IMR-90 (cell line): Measurements from ENCODE around the gene GMEB1. TPM values are rescaled to one million over a fixed set of nuclear protein-coding genes. Genes with fewer than 3 reads are reported as not detected.

Experiments used
- ATAC-seq: fragments of 200-7000 bp; cut with Tn5 transposase; 2 replicates; pipeline ENCODE4 v1.9.1; 2020; ENCODE audit warnings: low read depth, mild to moderate bottlenecking, moderate library complexity
- BruUV-seq: library from RNA; stranded (reverse); fragments of 400-500 nt; replicated peaks from 2 replicates; lab custom pipeline; 2021; lab: Mats Ljungman, UMichigan
- CTCF ChIA-PET: fragments of 300-600 bp; formaldehyde crosslinking; extraction: SDS; loops from one replicate; lab custom pipeline; 2021; ENCODE audit warnings: antibody characterized with exemption; lab: Yijun Ruan, JAX
- POLR2A ChIA-PET: fragments of 300-600 bp; sonication (Branson Sonifier 250); formaldehyde crosslinking; loops from one replicate; lab custom pipeline; 2022; ENCODE audit warnings: antibody characterized with exemption; ENCODE audit not compliant: unreplicated experiment; lab: Charles Lee
- DNase-seq: peaks from one replicate; pipeline ENCODE4 v3.0.0; 2013
- H2AFZ ChIP-seq: replicated peaks from 2 replicates; pipeline ENCODE3; 2013; ENCODE audit warnings: low read length, mild to moderate bottlenecking; ENCODE audit not compliant: poor library complexity
- H2AK5ac ChIP-seq: 2 replicates; pipeline ENCODE4 v1.6.1; 2013; ENCODE audit warnings: low read depth, low read length, inconsistent platforms
- H2AK9ac ChIP-seq: replicated peaks from 2 replicates; pipeline ENCODE3; 2013; ENCODE audit warnings: mild to moderate bottlenecking, low read depth, low read length, moderate library complexity; ENCODE audit not compliant: poor library complexity
- H2BK120ac ChIP-seq: 2 replicates; pipeline ENCODE4 v1.6.1; 2013; ENCODE audit warnings: low read depth, low read length, inconsistent platforms
- H2BK15ac ChIP-seq: 3 replicates; pipeline ENCODE4 v1.6.1; 2013; ENCODE audit warnings: low read depth, low read length, inconsistent platforms
- H2BK20ac ChIP-seq: 2 replicates; pipeline ENCODE4 v1.6.1; 2013; ENCODE audit warnings: low read depth, mild to moderate bottlenecking, inconsistent platforms, low read length, moderate library complexity
- H2BK5ac ChIP-seq: 2 replicates; pipeline ENCODE4 v1.6.1; 2013; ENCODE audit warnings: mild to moderate bottlenecking, low read depth, low read length, inconsistent platforms; ENCODE audit not compliant: poor library complexity, severe bottlenecking
- H3K14ac ChIP-seq: replicated peaks from 2 replicates; pipeline ENCODE4 v1.6.1; 2013; ENCODE audit warnings: low read depth, low read length, inconsistent platforms
- H3K18ac ChIP-seq: 2 replicates; pipeline ENCODE4 v1.6.1; 2013; ENCODE audit warnings: low read depth, low read length, control low read depth
- H3K23ac ChIP-seq: 2 replicates; pipeline ENCODE4 v1.6.1; 2013; ENCODE audit warnings: low read depth, low read length, inconsistent platforms
- H3K27ac ChIP-seq: 2 replicates; pipeline ENCODE4 v1.5.1; 2013; ENCODE audit warnings: mild to moderate bottlenecking, control low read depth, low read length; ENCODE audit not compliant: insufficient read depth
- H3K27me3 ChIP-seq: 2 replicates; pipeline ENCODE4 v1.6.1; 2013; ENCODE audit warnings: low read length; ENCODE audit not compliant: control insufficient read depth, insufficient read depth
- H3K36me3 ChIP-seq: 2 replicates; pipeline ENCODE4 v1.6.1; 2013; ENCODE audit warnings: low read length, mixed read lengths; ENCODE audit not compliant: control insufficient read depth, insufficient read depth
- H3K4ac ChIP-seq: 2 replicates; pipeline ENCODE4 v1.6.1; 2013; ENCODE audit warnings: low read depth, low read length, inconsistent platforms
- H3K4me1 ChIP-seq: 2 replicates; pipeline ENCODE4 v1.6.1; 2013; ENCODE audit warnings: low read length, mixed read lengths; ENCODE audit not compliant: control insufficient read depth, insufficient read depth
- H3K4me2 ChIP-seq: 2 replicates; pipeline ENCODE4 v1.6.1; 2013; ENCODE audit warnings: low read depth, mild to moderate bottlenecking, control low read depth, low read length, moderate library complexity
- H3K4me3 ChIP-seq: 2 replicates; pipeline ENCODE4 v1.5.1; 2013; ENCODE audit warnings: low read depth, mild to moderate bottlenecking, control low read depth, low read length, moderate library complexity; ENCODE audit not compliant: insufficient read depth
- H3K56ac ChIP-seq: 2 replicates; pipeline ENCODE4 v1.6.1; 2013; ENCODE audit warnings: low read length, inconsistent platforms; ENCODE audit not compliant: insufficient read depth; ENCODE audit errors: extremely low read depth
- H3K79me1 ChIP-seq, 2 experiments: 2 replicates each; pipeline ENCODE4 v1.6.1; 2013; ENCODE audit warnings: low read length in 2 of 2, inconsistent platforms in 1 of 2, low read depth in 1 of 2
- H3K9ac ChIP-seq: 2 replicates; pipeline ENCODE4 v1.6.1; 2013; ENCODE audit warnings: low read depth, low read length, control low read depth
- H3K9me1 ChIP-seq: 2 replicates; pipeline ENCODE4 v1.6.1; 2013; ENCODE audit warnings: low read length, inconsistent platforms; ENCODE audit not compliant: insufficient read depth
- H3K9me3 ChIP-seq: 2 replicates; pipeline ENCODE4 v1.6.1; 2013; ENCODE audit warnings: low read length; ENCODE audit not compliant: control insufficient read depth, insufficient read depth
- H4K20me1 ChIP-seq: 2 replicates; pipeline ENCODE4 v1.6.1; 2013; ENCODE audit warnings: low read length, inconsistent platforms; ENCODE audit not compliant: insufficient read depth
- H4K5ac ChIP-seq: 2 replicates; pipeline ENCODE4 v1.6.1; 2013; ENCODE audit warnings: mild to moderate bottlenecking, low read depth, low read length, control low read depth
- H4K8ac ChIP-seq, 2 experiments: 2 replicates each; pipeline ENCODE4 v1.6.1; 2013; ENCODE audit warnings: low read depth in 2 of 2, low read length in 2 of 2, control low read depth in 1 of 2, inconsistent platforms in 1 of 2
- H4K91ac ChIP-seq: 2 replicates; pipeline ENCODE4 v1.6.1; 2013; ENCODE audit warnings: low read depth, low read length, inconsistent platforms; ENCODE audit not compliant: insufficient read depth
- BHLHE40 ChIP-seq: fragments of 150-350 bp; IDR thresholded peaks from 2 replicates; pipeline ENCODE4 v1.6.1; 2016; ENCODE audit warnings: mild to moderate bottlenecking, low read depth, low read length
- CHD1 ChIP-seq: IDR thresholded peaks from 2 replicates; pipeline ENCODE4 v1.6.1; 2012; ENCODE audit warnings: low read depth, low read length, improper control_type of control experiment
- ELK1 ChIP-seq: fragments of 150-350 bp; IDR thresholded peaks from 2 replicates; pipeline ENCODE4 v1.6.1; 2016; ENCODE audit warnings: low read depth, mild to moderate bottlenecking, low read length, moderate library complexity, borderline replicate concordance
- FOS ChIP-seq: fragments of 150-350 bp; IDR thresholded peaks from 2 replicates; pipeline ENCODE4 v1.6.1; 2016; ENCODE audit warnings: low read depth, low read length
- MAZ ChIP-seq: IDR thresholded peaks from 2 replicates; pipeline ENCODE4 v1.6.1; 2012; ENCODE audit warnings: low read depth, mild to moderate bottlenecking, low read length, improper control_type of control experiment, moderate library complexity, borderline replicate concordance
- NFE2L2 ChIP-seq: fragments of 150-350 bp; IDR thresholded peaks from 2 replicates; pipeline ENCODE4 v1.6.1; 2016; ENCODE audit warnings: low read depth, mild to moderate bottlenecking, low read length
- RAD21 ChIP-seq: IDR thresholded peaks from 2 replicates; pipeline ENCODE4 v1.6.1; 2012; ENCODE audit warnings: low read length, improper control_type of control experiment
- RCOR1 ChIP-seq: IDR thresholded peaks from 2 replicates; pipeline ENCODE4 v1.6.1; 2012; ENCODE audit warnings: mild to moderate bottlenecking, low read length, improper control_type of control experiment; ENCODE audit not compliant: insufficient replicate concordance
- SMC3 ChIP-seq: fragments of 150-350 bp; IDR thresholded peaks from 2 replicates; pipeline ENCODE4 v1.6.1; 2016; ENCODE audit warnings: low read depth, mild to moderate bottlenecking, antibody characterized with exemption, low read length, moderate library complexity
- WGBS, 2 experiments: methylation state at CpG; one replicate each; pipeline versions ENCODE4 v1.1.5 to v1.1.7; 2013; ENCODE audit warnings: missing lambda C conversion rate in 2 of 2; ENCODE audit not compliant: insufficient read length in 1 of 2; ENCODE audit errors: extremely low coverage in 2 of 2; 5-methylcytosine and 5-hydroxymethylcytosine counted together
- dilution Hi-C: fragments of 300-500 bp; cut with HindIII; formaldehyde crosslinking; loops from one replicate; pipeline ENCODE4 v1.14.3; 2018; ENCODE audit warnings: low sequenced_read_pairs; ENCODE audit not compliant: unreplicated experiment
- in situ Hi-C: fragments of 300-500 bp; cut with MboI; formaldehyde crosslinking; loops from 3 replicates; pipeline ENCODE4 v1.14.3; 2019; ENCODE audit warnings: low sequenced_read_pairs, inconsistent platforms, mixed read lengths
- intact Hi-C: fragments of 100-400 bp; cut with micrococcal nuclease; formaldehyde crosslinking; loops from 2 replicates; pipeline ENCODE4 v1.10.0; 2022
- polyA plus RNA-seq, 3 experiments: library from polyadenylated mRNA; depleted of rRNA; stranded (reverse); fragments of >200 nt; gene quantifications; 2 replicates each; pipeline ENCODE4 v1.2.3, GENCODE V29; 2012; ENCODE audit warnings: low replicate concordance in 1 of 3
- total RNA-seq: library from RNA; depleted of rRNA; stranded (reverse); fragments of >200 nt; gene quantifications from 2 replicates; pipeline ENCODE4 v1.2.3, GENCODE V29; 2012

Gene GMEB1
- total and polyA plus RNA-seq, 2 of the 4 experiments (the other 2 are of a cell fraction): 7.1 to 7.9 TPM

DNA sequence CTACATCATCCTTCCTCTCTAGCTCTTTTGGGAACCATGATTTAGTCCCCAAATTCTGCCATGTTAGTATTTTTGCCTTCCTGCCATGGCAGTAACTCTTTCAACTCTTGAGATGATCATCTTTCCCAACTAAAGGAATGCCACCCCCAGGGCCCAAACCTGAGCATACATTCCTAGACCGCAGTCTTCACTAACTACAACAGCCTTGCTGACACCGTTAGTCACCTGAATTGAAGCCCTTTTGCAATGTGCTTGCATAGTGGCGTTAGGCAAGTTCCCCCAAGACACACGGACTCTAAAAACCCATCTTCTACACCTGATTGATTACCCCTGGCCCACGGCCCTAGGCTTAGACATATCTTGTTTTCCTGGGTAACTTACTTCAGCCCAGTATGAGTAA, 51.8 kb downstream of the GMEB1 start:
- Histone ChIP-seq H2AK5ac (no peak overlapping the region; the same call in 1 of the 2 replicates), H3K36me3 (0 out of 2 replicates have a peak, but pooled peaks cover 1% of the 10 kb centered on the region), H4K5ac (no peak overlapping the region), H3K4ac (peak overlapping the region; percentile 72), H3K27ac (no peak overlapping the region), H3K4me2 (no peak overlapping the region), H3K23ac (no peak overlapping the region), H3K18ac (no peak overlapping the region), H2AK9ac (no peak overlapping the region), H3K9me3 (no peaks in the 10 kb centered on the region), H3K27me3 (no peaks in the 10 kb centered on the region), H2AFZ (no peak overlapping the region), H3K9ac (no peak overlapping the region), H4K91ac (no peak overlapping the region), H2BK20ac (peak overlapping the region; percentile 45; the same call in 1 of the 2 replicates), H3K4me3 (no peak overlapping the region), H4K20me1 (no peaks in the 10 kb centered on the region), H3K9me1 (peaks cover 10% of the 10 kb centered on the region; the same call in 1 of the 2 replicates), H3K56ac (no peak overlapping the region), H3K79me1 (peaks cover 0 to 2% of the 10 kb centered on the region in 2 experiments; a peak in 1 of 4 replicates), H3K4me1 (peaks cover 4% of the 10 kb centered on the region), H2BK15ac (no peak overlapping the region), H2BK120ac (no peak overlapping the region), H4K8ac (no peak overlapping the region), H2BK5ac (no peak overlapping the region), H3K14ac (no peak overlapping the region)
- intact Hi-C loops (no loop called here), in situ Hi-C loops (no loop called here), dilution Hi-C loops (no loop called here)
- no CpG with 5 or more reads among the region's 5 CpGs for WGBS, 2 experiments
- no peak for ATAC-seq
- no peak for TF ChIP-seq SMC3
- no peak for TF ChIP-seq RAD21
- no peak for TF ChIP-seq FOS
- no peak for TF ChIP-seq NFE2L2
- TF ChIP-seq CHD1: no peak
- TF ChIP-seq MAZ: no peak
- no peak for TF ChIP-seq ELK1
- no peak for TF ChIP-seq BHLHE40
- TF ChIP-seq RCOR1: no peak
- ChIA-PET CTCF (no interaction called here), POLR2A (interaction anchor here (0.7 kb wide), 1 partner anchor 71 kb away, joined by 3 read pairs; no protein-coding TSS in a partner anchor)
- no TSS peak for BruUV-seq
- DNase-seq: no peak
